Forelimb muscle (tissue), 1 donor: ENCODE results near the gene RABEPK. TPM values are rescaled to one million over a fixed set of nuclear protein-coding genes. Genes with fewer than 3 reads are reported as not detected.
A peak's percentile ranks its signal among the peaks of the same experiment; 100 is the strongest.
"Not testable (repeated sequence)": the region's sequence is repeated elsewhere in the genome, so short reads cannot be mapped to it uniquely, and the experiment has no call there.

Source experiments
- DNase-seq: peaks from one replicate; pipeline ENCODE4 v3.0.0-alpha.2; 2013; ENCODE audit warnings: low read depth
- polyA plus RNA-seq: library from polyadenylated mRNA; unstranded; fragments of 120-200 nt; gene quantifications from one replicate; pipeline ENCODE4 v1.2.1, GENCODE V29; 2013; ENCODE audit not compliant: insufficient read length

Gene RABEPK, protein sequence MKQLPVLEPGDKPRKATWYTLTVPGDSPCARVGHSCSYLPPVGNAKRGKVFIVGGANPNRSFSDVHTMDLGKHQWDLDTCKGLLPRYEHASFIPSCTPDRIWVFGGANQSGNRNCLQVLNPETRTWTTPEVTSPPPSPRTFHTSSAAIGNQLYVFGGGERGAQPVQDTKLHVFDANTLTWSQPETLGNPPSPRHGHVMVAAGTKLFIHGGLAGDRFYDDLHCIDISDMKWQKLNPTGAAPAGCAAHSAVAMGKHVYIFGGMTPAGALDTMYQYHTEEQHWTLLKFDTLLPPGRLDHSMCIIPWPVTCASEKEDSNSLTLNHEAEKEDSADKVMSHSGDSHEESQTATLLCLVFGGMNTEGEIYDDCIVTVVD
- polyA plus RNA-seq, result 15.4 TPM

- peak; percentile 75 for DNase-seq
Measured at GRCh38 chr9:125200216-125201047, at the start of gene RABEPK. RABEPK (plus strand) TSS chr9:125200542; CDS start chr9:125203014, 2,472 bp downstream.

DNA sequence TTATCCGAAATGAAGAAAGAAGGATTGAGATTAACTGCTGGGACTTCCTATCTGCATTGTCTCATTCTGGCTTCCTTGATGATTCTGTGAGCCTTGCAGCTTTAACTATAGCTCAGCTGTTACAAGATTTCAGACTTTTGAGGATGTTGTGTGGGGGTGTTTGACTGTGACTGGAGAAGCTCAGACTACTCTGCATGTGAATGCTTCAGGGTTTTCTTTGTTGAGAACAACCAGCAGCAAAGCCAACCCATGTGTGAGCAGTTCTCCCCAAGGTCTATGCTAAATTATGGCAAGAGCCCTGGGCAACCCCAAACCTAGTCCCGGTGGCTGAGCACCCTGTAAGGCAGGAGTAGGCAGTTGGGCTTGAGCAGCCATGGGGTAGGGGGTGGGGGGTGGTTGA, 48.6 kb upstream of the RABEPK start:
- no peak for DNase-seq

- no peak for DNase-seq
Measured at GRCh38 chr9:125153712-125154367, 46.5 kb upstream of the RABEPK start.

DNA sequence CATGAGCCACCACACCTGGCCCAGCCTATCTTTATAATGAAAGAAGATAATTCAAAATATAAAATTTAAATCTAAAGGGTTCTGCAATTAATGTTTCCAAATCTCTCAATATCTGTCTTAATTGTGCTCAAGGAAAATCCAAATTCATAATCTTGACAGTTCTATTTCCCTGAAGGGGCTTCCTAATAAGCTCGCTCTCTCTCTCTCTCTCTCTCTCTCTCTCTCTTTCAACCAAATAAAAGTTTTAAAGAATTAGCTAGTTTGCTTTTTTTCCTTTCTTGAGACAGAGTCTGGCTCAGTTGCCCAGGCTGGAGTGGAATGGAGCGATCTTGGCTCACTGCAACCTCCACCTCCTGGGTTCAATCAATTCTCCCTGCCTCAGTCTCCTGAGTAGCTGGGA, 43.8 kb upstream of the RABEPK start:
- no peak for DNase-seq

DNA sequence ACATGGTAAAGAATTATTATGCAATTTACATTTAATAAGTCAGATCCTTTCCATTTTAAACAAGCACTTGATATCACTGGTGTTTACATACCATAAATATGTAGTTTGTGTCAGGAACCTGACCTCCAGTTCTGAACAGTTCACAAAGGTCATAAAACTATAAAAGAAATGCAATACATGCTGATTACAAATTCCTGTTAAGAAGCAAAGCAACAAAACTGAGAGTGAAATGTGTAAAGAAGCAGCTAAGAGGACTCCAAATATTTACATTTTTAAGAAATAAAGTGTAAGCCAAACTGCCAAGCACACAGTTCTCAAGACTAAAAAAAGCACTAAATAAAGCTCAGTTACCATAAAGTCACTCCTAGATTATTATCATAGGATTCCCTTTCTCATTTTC, 39.6 kb upstream of the RABEPK start:
- no peak for DNase-seq

- DNase-seq, result no peak
Measured at GRCh38 chr9:125161284-125161918, 38.9 kb upstream of the RABEPK start.

GRCh38 chr9:125162891-125163290, 37.5 kb upstream of the RABEPK start:
- DNase-seq, result not testable (repeated sequence)

GRCh38 chr9:125166762-125167161, 33.6 kb upstream of the RABEPK start:
- DNase-seq, result no peak

- DNase-seq, result no peak
Measured at GRCh38 chr9:125169895-125170294, 30.4 kb upstream of the RABEPK start.

- DNase-seq, result no peak
Measured at GRCh38 chr9:125172031-125172755, 28.1 kb upstream of the RABEPK start.

- no peak for DNase-seq
Measured at GRCh38 chr9:125176636-125177035, 23.7 kb upstream of the RABEPK start.

DNA sequence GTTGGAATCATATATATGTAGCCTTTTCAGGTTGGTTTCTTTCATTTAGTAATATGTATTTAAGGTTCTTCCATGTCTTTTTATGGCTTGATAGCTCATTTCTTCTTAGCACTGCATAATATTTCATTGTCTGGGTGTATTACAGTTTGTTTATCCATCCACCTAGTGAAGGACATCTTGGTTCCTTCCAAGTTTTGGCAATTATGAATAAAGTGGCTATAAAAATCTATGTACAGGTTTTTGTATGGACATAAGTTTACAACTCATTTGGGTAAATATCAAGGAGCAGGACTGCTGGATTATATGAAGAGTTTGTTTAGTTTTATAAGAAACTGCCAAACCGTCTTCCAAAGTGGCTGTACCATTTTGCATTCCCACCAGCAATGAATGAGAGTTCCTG, 22.5 kb upstream of the RABEPK start:
- DNase-seq, result no peak

DNA sequence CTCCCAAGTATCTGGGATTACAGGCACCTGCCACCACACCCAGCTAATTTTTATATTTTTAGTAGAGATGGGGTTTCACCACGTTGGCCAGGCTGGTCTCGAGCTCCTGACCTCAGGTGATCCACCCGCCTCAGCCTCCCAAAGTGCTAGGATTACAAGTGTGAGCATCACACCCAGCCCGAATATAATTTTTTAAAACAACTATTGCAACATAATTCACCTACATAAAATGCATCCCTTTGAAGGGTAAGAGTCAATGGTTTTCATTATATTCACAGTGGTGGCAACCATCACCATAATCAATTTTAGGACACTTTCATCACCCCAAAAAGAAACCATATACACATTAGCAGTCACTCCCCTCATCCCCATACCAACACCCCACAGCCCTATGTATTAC, 20.6 kb upstream of the RABEPK start:
- DNase-seq, result not testable (repeated sequence)

GRCh38 chr9:125180876-125181275, 19.5 kb upstream of the RABEPK start:
- DNase-seq, result no peak

GRCh38 chr9:125181756-125182155, 18.6 kb upstream of the RABEPK start:
- not testable (repeated sequence) for DNase-seq

GRCh38 chr9:125183054-125183453, 17.3 kb upstream of the RABEPK start:
- DNase-seq, result no peak

GRCh38 chr9:125183561-125183960, 16.8 kb upstream of the RABEPK start:
- DNase-seq, result no peak

DNA sequence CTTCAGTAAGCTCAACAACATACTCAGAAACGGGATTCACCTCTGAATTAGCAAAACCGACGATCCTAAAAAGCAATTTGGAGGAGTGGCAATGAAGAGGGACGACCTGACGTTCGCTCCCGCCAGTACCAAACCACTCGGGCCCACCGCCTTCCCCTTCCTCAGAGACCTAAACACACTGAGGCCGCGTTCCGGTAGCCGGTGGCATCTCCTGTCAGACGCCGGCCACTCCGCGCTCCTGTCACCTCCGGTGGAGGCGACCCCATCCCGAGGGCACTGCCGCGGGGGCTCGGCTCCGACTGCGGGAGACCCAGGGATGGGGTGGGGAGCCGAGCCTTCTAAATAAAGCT, 11.4 kb upstream of the RABEPK start:
- DNase-seq, result no peak

DNA sequence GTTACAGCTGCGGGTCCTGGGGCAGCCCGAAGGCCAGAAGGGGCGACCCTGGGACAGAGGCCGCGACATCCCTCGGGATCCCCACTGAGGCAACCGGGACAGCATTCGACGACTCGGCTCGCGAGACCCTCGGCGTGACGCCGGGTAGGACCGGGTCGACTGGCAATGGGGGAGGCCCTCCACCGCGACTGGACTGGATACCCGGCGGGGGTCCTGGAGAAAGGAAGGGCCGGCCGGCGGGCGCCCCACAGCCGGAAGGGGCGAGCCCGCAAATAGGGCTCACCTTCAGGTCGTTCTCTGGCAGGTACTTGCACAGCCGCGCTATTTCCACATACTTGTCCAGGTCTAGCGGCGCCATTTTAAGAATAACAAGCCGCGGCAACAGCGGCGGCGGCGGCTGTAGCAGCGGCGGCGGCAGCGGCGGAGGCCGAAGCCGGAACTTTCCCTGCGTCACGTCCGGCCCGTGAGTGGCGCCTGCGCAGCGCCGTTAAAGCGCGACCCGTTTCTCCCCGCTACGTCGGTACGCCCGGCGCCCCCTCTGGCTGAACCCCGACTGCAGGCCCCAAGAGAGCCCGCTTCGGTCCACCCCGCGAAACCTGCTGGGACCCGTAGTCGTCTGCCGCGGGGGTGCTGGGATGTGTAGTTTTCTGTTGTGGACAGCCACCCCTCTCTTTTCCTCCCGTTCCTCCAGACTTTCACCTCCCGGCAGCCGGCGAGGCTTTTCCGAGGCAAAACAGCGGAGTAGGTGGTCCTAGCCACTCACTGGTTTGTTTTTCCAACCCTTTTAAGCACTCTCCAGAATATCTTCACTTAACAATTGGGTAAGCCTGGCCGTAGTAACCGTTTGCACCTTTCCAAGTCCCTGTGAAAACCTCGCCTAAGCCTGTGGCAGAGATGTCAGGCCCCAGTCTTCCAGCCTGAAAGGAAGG, 10.7 kb upstream of the RABEPK start, which contains the start of gene PPP6C:
Gene PPP6C (minus strand): TSS at position 443 of the 929 bp plus-strand sequence. CDS start 85 bp downstream, at position 358.
- DNase-seq, result peak; percentile 90

- no peak for DNase-seq
Measured at GRCh38 chr9:125190361-125190801, 10.0 kb upstream of the RABEPK start.
